Left renal pelvis (tissue), 4 donors: Measurements from ENCODE around the gene NOXA1. TPM values are rescaled to one million over a fixed set of nuclear protein-coding genes. Genes with fewer than 3 reads are reported as not detected.
A peak's percentile ranks its signal among the peaks of the same experiment; 100 is the strongest.
"Not testable (repeated sequence)": the region's sequence is repeated elsewhere in the genome, so short reads cannot be mapped to it uniquely, and the experiment has no call there.

Source experiments
- DNase-seq, 4 donors: peaks; one replicate each; pipeline ENCODE4 v3.0.0-alpha.2; 2013; ENCODE audit warnings: low read depth in 4 of 4, low spot score in 3 of 4
- polyA plus RNA-seq, 4 donors: library from polyadenylated mRNA; unstranded; fragments of 120-200 nt; gene quantifications; one replicate each; pipeline ENCODE4 v1.2.1, GENCODE V29; 2013; ENCODE audit not compliant: insufficient read length in 4 of 4

NOXA1 gene
- polyA plus RNA-seq, 4 donors: 2.5 to 10.9 (median 4.3) TPM

GRCh38 chr9:137451264-137452005, 28.2 kb downstream of the NOXA1 start:
- not testable (repeated sequence) for DNase-seq

- no peak for DNase-seq
These were observed 29.0 kb downstream of the NOXA1 start for GRCh38 chr9:137452006-137452760.

- DNase-seq: no peak
These were observed 29.8 kb downstream of the NOXA1 start for GRCh38 chr9:137452761-137453642.

- peak in 3 of 4 donors; percentile 48 to 69 (median 60) for DNase-seq
These were observed 30.5 kb downstream of the NOXA1 start for GRCh38 chr9:137453643-137454081.

- DNase-seq: no peak
These were observed 31.0 kb downstream of the NOXA1 start for GRCh38 chr9:137454145-137454596.

GRCh38 chr9:137454597-137455358, 31.6 kb downstream of the NOXA1 start:
- DNase-seq: no peak

- DNase-seq: no peak
These were observed 32.3 kb downstream of the NOXA1 start for GRCh38 chr9:137455359-137455991.

- DNase-seq: no peak
These were observed 33.1 kb downstream of the NOXA1 start for GRCh38 chr9:137456061-137456863.

- no peak for DNase-seq
These were observed 33.7 kb downstream of the NOXA1 start for GRCh38 chr9:137456864-137457405.

- DNase-seq: no peak
These were observed 34.4 kb downstream of the NOXA1 start for GRCh38 chr9:137457406-137458193.

GRCh38 chr9:137458194-137459151, 35.3 kb downstream of the NOXA1 start:
- DNase-seq: no peak

GRCh38 chr9:137459152-137459600, 36.0 kb downstream of the NOXA1 start, which contains the start of gene NSMF:
Gene NSMF, minus strand, starts transcription at chr9:137459334. Its CDS starts 232 bp downstream, at chr9:137459102.
- peak; percentile 69 to 86 (median 84) for DNase-seq

- DNase-seq: no peak
These were observed 36.6 kb downstream of the NOXA1 start for GRCh38 chr9:137459601-137460362.

- no peak for DNase-seq
These were observed 37.4 kb downstream of the NOXA1 start for GRCh38 chr9:137460363-137461315.

- DNase-seq: no peak
These were observed 38.1 kb downstream of the NOXA1 start for GRCh38 chr9:137461316-137461662.
